ENCODE data around the gene ITK. TPM values are rescaled to one million over a fixed set of nuclear protein-coding genes. Genes with fewer than 3 reads are reported as not detected.

Gene ITK
- total RNA-seq, 1 donor = not detected

DNA sequence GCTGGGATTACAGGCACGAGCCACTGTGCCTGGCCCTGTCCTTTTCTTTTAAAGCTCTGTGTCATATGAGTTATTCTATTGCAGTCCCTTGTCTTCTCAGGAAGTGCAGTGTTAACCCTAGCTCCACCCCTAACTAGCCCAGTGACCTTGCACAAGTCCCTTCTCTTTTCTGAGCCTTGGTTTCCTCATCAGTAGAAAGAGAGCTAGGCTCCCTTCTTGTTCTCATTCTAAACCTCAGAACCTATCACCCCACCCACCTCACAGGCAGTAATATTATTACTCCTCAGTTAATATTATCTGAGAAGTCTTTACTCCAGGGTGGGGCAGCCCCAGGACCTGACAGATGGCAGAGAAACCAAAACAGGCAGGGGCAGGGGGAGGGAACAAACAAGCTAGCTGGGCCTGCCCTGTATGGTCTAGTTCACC is 92.5 kb downstream of the ITK start:
- DNase-seq (ENCODE audit: insufficient read length, low spot score, missing footprints) = no peak

DNA sequence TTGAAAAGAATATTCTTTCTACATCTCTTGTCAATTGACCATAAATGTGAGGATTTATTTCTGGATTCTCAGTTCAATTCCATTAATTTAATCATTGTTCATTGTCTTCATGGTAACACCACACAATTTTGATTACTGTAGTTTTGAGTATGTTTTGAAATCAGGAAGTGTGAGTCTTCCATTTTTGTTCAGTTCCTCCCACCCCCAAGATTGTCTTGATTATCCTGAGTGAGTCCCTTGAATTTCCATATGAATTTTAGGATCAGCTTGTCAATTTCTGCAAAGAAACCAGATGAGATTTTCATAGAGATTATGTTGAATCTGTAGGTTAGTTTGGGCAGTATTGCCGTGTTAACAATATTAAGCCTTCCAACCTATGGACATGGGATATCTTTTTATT is 94.8 kb downstream of the ITK start:
- no peak for DNase-seq (ENCODE audit: insufficient read length, low spot score, missing footprints)
- H3K36me3 ChIP-seq (ENCODE audit: insufficient read depth, low read length) = no peaks in the 10 kb centered on the region
- no peaks in the 10 kb centered on the region for H3K4me1 ChIP-seq (ENCODE audit: insufficient read depth, low read length)
- TF ChIP-seq, protein P1, sequence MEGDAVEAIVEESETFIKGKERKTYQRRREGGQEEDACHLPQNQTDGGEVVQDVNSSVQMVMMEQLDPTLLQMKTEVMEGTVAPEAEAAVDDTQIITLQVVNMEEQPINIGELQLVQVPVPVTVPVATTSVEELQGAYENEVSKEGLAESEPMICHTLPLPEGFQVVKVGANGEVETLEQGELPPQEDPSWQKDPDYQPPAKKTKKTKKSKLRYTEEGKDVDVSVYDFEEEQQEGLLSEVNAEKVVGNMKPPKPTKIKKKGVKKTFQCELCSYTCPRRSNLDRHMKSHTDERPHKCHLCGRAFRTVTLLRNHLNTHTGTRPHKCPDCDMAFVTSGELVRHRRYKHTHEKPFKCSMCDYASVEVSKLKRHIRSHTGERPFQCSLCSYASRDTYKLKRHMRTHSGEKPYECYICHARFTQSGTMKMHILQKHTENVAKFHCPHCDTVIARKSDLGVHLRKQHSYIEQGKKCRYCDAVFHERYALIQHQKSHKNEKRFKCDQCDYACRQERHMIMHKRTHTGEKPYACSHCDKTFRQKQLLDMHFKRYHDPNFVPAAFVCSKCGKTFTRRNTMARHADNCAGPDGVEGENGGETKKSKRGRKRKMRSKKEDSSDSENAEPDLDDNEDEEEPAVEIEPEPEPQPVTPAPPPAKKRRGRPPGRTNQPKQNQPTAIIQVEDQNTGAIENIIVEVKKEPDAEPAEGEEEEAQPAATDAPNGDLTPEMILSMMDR (IDR thresholded peaks at IDR 0.05; ENCODE audit: extremely low read depth, low read depth, low read length) = no peak
- H3K27me3 ChIP-seq (ENCODE audit: insufficient read depth, low read length) = no peaks in the 10 kb centered on the region
- H4K20me1 ChIP-seq (ENCODE audit: insufficient read depth, low read length) = no peaks in the 10 kb centered on the region
- H3K27ac ChIP-seq (ENCODE audit: low read depth, low read length) = no peak overlapping the region
- H2AFZ ChIP-seq (ENCODE audit: low read length) = no peak overlapping the region
- H3K4me2 ChIP-seq (ENCODE audit: insufficient read depth, low read length) = no peak overlapping the region
- H3K9me3 ChIP-seq (ENCODE audit: low read depth, low read length) = no peaks in the 10 kb centered on the region
- no peak overlapping the region for H3K4me3 ChIP-seq (ENCODE audit: insufficient read depth, low read length)
- no peaks in the 10 kb centered on the region for H3K79me2 ChIP-seq (ENCODE audit: insufficient read depth, low read length)

More for the DNA sequence above, 92.5 kb downstream of the ITK start:
- Histone ChIP-seq H3K9me3 (ENCODE audit: low read depth, low read length) (no peaks in the 10 kb centered on the region), H3K27ac (ENCODE audit: low read depth, low read length) (no peak overlapping the region), H3K27me3 (ENCODE audit: insufficient read depth, low read length) (no peaks in the 10 kb centered on the region), H3K4me1 (ENCODE audit: insufficient read depth, low read length) (no peaks in the 10 kb centered on the region), H4K20me1 (ENCODE audit: insufficient read depth, low read length) (no peaks in the 10 kb centered on the region), H2AFZ (ENCODE audit: low read length) (no peak overlapping the region), H3K79me2 (ENCODE audit: insufficient read depth, low read length) (no peaks in the 10 kb centered on the region), H3K4me2 (ENCODE audit: insufficient read depth, low read length) (no peak overlapping the region), H3K4me3 (ENCODE audit: insufficient read depth, low read length) (no peak overlapping the region), H3K36me3 (ENCODE audit: insufficient read depth, low read length) (no peaks in the 10 kb centered on the region)
- TF ChIP-seq, protein P1 (IDR thresholded peaks at IDR 0.05; ENCODE audit: extremely low read depth, low read depth, low read length) = no peak

DNA sequence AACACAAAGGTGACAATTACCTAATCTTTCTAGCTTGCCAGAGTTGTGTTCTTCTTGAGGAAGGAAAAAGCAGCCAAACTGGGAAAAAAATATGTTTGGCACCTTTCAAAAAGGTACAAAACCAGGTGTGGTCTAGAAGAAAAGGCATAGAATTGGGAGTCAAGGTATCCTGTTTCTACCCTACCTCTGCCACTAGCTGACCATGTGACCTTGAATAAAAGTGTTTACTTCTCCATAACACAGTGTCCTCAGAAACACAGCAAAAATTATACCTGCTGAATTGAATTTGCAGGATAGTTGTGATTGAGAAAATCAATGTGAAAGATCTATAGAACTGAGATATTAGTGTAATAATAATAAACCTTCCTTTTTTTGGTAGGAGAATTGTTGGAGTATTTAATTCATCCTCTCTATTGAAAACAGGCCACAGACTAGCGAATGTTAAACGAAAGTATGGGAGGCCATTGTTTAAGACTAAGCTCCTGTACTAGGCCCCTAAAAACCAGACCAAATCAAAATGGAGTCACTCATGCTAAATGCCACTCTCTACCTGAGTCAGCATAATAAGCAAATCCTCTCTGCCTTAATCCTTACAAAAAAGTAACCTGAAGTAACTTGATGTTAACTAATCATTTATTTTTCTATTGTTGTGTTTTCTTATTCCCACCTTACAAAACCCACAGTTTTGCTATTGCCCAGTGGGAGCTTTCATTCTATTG is 97.8 kb downstream of the ITK start:
- no peaks in the 10 kb centered on the region for H3K79me2 ChIP-seq (ENCODE audit: insufficient read depth, low read length)
- DNase-seq (ENCODE audit: insufficient read length, low spot score, missing footprints) = no peak
- no peaks in the 10 kb centered on the region for H3K27me3 ChIP-seq (ENCODE audit: insufficient read depth, low read length)
- H3K4me3 ChIP-seq (ENCODE audit: insufficient read depth, low read length) = no peak overlapping the region
- H4K20me1 ChIP-seq (ENCODE audit: insufficient read depth, low read length) = no peaks in the 10 kb centered on the region
- H3K4me2 ChIP-seq (ENCODE audit: insufficient read depth, low read length) = no peak overlapping the region
- no peak overlapping the region for H3K27ac ChIP-seq (ENCODE audit: low read depth, low read length)
- no peaks in the 10 kb centered on the region for H3K9me3 ChIP-seq (ENCODE audit: low read depth, low read length)
- H3K4me1 ChIP-seq (ENCODE audit: insufficient read depth, low read length) = peaks cover 2% of the 10 kb centered on the region
- TF ChIP-seq, protein P1 (IDR thresholded peaks at IDR 0.05; ENCODE audit: extremely low read depth, low read depth, low read length) = no peak
- H2AFZ ChIP-seq (ENCODE audit: low read length) = no peak overlapping the region
- H3K36me3 ChIP-seq (ENCODE audit: insufficient read depth, low read length) = no peaks in the 10 kb centered on the region

DNA sequence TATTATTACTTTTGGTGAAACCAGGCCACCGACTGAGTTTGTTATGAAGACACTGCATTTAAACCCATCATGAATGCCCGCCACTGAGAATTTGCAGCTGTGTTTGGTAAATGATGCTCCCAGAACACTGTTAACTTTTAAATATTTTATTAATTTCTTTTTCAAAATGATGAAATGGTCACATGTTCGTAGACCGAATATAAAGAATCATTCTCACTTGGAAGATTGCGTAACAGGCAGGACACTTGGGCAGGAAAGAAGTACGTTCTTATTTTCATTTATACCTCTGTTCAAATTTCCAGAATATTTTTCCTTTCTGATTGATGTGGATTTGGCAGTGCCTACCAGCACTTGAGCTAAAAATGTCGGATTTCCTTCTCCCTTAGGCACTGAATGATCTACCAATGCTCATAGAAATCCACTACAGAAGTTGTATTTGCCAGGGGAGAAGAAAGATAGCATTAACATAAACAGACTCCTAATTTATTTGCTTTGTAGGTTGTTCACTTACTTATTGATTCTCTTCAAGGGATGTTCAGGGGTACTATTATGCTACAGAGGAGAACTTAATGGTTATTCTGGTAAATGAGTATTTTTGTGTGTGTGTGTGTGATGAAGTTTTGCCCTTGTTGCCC is 99.1 kb downstream of the ITK start:
- no peaks in the 10 kb centered on the region for H3K79me2 ChIP-seq (ENCODE audit: insufficient read depth, low read length)
- H3K36me3 ChIP-seq (ENCODE audit: insufficient read depth, low read length) = no peaks in the 10 kb centered on the region
- H4K20me1 ChIP-seq (ENCODE audit: insufficient read depth, low read length) = no peaks in the 10 kb centered on the region
- no peak overlapping the region for H2AFZ ChIP-seq (ENCODE audit: low read length)
- TF ChIP-seq, protein P1 (IDR thresholded peaks at IDR 0.05; ENCODE audit: extremely low read depth, low read depth, low read length) = no peak
- DNase-seq (ENCODE audit: insufficient read length, low spot score, missing footprints) = no peak
- H3K4me3 ChIP-seq (ENCODE audit: insufficient read depth, low read length) = no peak overlapping the region
- peaks cover 2% of the 10 kb centered on the region for H3K4me1 ChIP-seq (ENCODE audit: insufficient read depth, low read length)
- H3K27me3 ChIP-seq (ENCODE audit: insufficient read depth, low read length) = no peaks in the 10 kb centered on the region
- H3K4me2 ChIP-seq (ENCODE audit: insufficient read depth, low read length) = no peak overlapping the region
- H3K27ac ChIP-seq (ENCODE audit: low read depth, low read length) = no peak overlapping the region
- H3K9me3 ChIP-seq (ENCODE audit: low read depth, low read length) = no peaks in the 10 kb centered on the region

Data from osteoblast (primary cell).